CD8-positive, alpha-beta memory T cell (primary cell): Measurements from ENCODE around the gene MRPL30. TPM values are rescaled to one million over a fixed set of nuclear protein-coding genes. Genes with fewer than 3 reads are reported as not detected.
"Not testable (repeated sequence)": the region's sequence is repeated elsewhere in the genome, so short reads cannot be mapped to it uniquely, and the experiment has no call there.

Experiments used
- CTCF ChIA-PET: fragments of 350-600 bp; sonication (Branson Sonifier 250); formaldehyde crosslinking; loops from one replicate; lab custom pipeline; 2021; ENCODE audit warnings: antibody characterized with exemption; lab: Charles Lee
- POLR2A ChIA-PET: fragments of 350-600 bp; sonication (Branson Sonifier 250); formaldehyde crosslinking; loops from one replicate; lab custom pipeline; 2021; ENCODE audit warnings: antibody characterized with exemption; lab: Charles Lee
- DNase-seq, 5 donors: peaks; one replicate each; pipeline versions ENCODE4 v3.0.0 to v3.0.0-alpha.2; 2020 to 2022; ENCODE audit warnings: mixed read lengths in 1 of 5
- H3K27ac ChIP-seq: one replicate; pipeline ENCODE4 v1.7.0; 2013; ENCODE audit warnings: low read depth, mild to moderate bottlenecking, low read length, moderate library complexity
- H3K27me3 ChIP-seq: 2 replicates; pipeline ENCODE4 v1.7.0; 2013; ENCODE audit warnings: low read length, mild to moderate bottlenecking; ENCODE audit not compliant: insufficient read depth, poor library complexity, severe bottlenecking
- H3K36me3 ChIP-seq: 2 replicates; pipeline ENCODE4 v1.7.0; 2013; ENCODE audit warnings: mild to moderate bottlenecking, low read length, moderate library complexity; ENCODE audit not compliant: insufficient read depth
- H3K4me1 ChIP-seq: 2 replicates; pipeline ENCODE4 v1.7.0; 2013; ENCODE audit warnings: mild to moderate bottlenecking, low read length, moderate library complexity; ENCODE audit not compliant: insufficient read depth
- H3K4me3 ChIP-seq: 2 replicates; pipeline ENCODE4 v1.7.0; 2013; ENCODE audit warnings: mild to moderate bottlenecking, low read length
- H3K9me3 ChIP-seq: 2 replicates; pipeline ENCODE4 v1.7.0; 2013; ENCODE audit warnings: mild to moderate bottlenecking, low read length
- H3K27ac Mint-ChIP-seq, 8 donors: one replicate each; pipeline ENCODE4 v1.8.0; 2020 to 2021; ENCODE audit warnings: mixed read lengths in 8 of 8, mild to moderate bottlenecking in 6 of 8, inconsistent platforms in 3 of 8, moderate library complexity in 3 of 8
- H3K27me3 Mint-ChIP-seq, 2 donors: one replicate each; pipeline ENCODE4 v1.8.0; 2020 to 2021; ENCODE audit warnings: mixed read lengths in 2 of 2, mild to moderate bottlenecking in 1 of 2, moderate library complexity in 1 of 2
- H3K36me3 Mint-ChIP-seq, 3 donors: one replicate each; pipeline ENCODE4 v1.8.0; 2020 to 2021; ENCODE audit warnings: mixed read lengths in 3 of 3, inconsistent platforms in 1 of 3, mild to moderate bottlenecking in 1 of 3
- H3K4me1 Mint-ChIP-seq, 3 donors: one replicate each; pipeline ENCODE4 v1.8.0; 2020 to 2021; ENCODE audit warnings: mixed read lengths in 3 of 3, inconsistent platforms in 1 of 3, mild to moderate bottlenecking in 1 of 3
- H3K4me3 Mint-ChIP-seq, 7 donors: one replicate each; pipeline ENCODE4 v1.8.0; 2020 to 2021; ENCODE audit warnings: mixed read lengths in 7 of 7, mild to moderate bottlenecking in 6 of 7, moderate library complexity in 4 of 7, inconsistent platforms in 2 of 7
- H3K9me3 Mint-ChIP-seq, 5 donors: one replicate each; pipeline ENCODE4 v1.8.0; 2020 to 2022; ENCODE audit warnings: mixed read lengths in 5 of 5, mild to moderate bottlenecking in 3 of 5, moderate library complexity in 2 of 5, inconsistent platforms in 1 of 5
- polyA plus RNA-seq: library from polyadenylated mRNA; unstranded; fragments of 300-500 nt; fragmentation: Illumina TruSeq; gene quantifications from one replicate; pipeline ENCODE4 v1.2.3, GENCODE V29; 2021
- total RNA-seq, 2 experiments: library from RNA; stranded (reverse); gene quantifications; one replicate each; pipeline ENCODE4 v1.2.3, GENCODE V29; 2021

The MRPL30 gene
- total and polyA plus RNA-seq, 3 experiments from 2014 or later: 22.8 to 29.8 (median 28.8) TPM

DNA sequence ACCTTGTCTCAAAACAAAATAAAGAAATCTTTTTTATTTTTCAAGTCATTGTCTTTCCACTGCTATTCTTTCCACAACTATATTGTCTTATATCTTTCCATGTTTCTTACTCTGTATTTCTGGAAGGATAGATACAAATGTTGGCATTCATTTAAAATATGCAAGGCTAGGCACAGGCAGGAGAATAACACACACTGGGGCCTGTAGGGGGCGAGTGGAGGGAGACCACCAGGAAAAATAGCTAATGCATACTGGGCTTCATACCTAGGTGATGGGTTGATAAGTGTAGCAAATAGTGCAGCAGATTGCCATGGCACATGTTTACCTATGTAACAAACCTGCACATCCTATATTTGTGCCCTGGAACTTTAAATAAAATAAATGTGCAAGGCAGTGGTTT lies 9.6 kb downstream of the MRPL30 start:
- H3K27ac ChIP-seq: no peak overlapping the region
- ChIA-PET CTCF (no interaction called here), POLR2A (no interaction called here)
- H3K4me1 Mint-ChIP-seq: peaks cover 9 to 30% (median 12%) of the 10 kb centered on the region in 3 donors
- H3K9me3 Mint-ChIP-seq: no peaks in the 10 kb centered on the region
- H3K36me3 Mint-ChIP-seq: peaks cover 20 to 75% (median 23%) of the 10 kb centered on the region in 3 donors
- DNase-seq: no peak
- no peak overlapping the region for H3K4me3 ChIP-seq
- peak overlapping the region in 1 of 8 donors; percentile 27 for H3K27ac Mint-ChIP-seq
- no peak overlapping the region for H3K4me3 Mint-ChIP-seq
- no peaks in the 10 kb centered on the region for H3K27me3 Mint-ChIP-seq
- H3K36me3 ChIP-seq: peaks cover 20% of the 10 kb centered on the region
- no peaks in the 10 kb centered on the region for H3K4me1 ChIP-seq
- no peaks in the 10 kb centered on the region for H3K9me3 ChIP-seq
- H3K27me3 ChIP-seq: no peaks in the 10 kb centered on the region

DNA sequence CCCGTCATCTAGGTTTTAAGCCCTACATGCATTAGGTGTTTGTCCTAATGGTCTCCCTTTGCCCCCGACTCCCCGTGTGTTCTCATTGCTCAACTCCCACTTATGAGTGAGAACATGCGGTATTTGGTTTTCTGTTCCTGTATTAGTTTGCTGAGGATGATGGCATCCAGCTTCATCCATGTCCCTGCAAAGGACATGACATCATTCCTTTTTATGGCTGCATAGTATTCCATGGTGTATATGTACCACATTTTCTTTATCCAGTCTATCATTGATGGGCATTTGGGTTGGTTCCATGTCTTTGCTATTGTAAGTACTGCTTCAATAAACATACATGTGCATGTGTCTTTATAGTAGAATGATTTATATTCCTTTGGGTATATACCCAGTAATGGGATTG lies 11.4 kb downstream of the MRPL30 start:
- H3K36me3 ChIP-seq: peaks cover 29% of the 10 kb centered on the region
- DNase-seq, CTCF ChIA-PET, H3K9me3 ChIP-seq, H3K27me3 Mint-ChIP-seq, H3K4me3 ChIP-seq, H3K9me3 Mint-ChIP-seq, H3K4me1 ChIP-seq, H3K4me3 Mint-ChIP-seq, H3K27ac ChIP-seq, H3K27me3 ChIP-seq, POLR2A ChIA-PET: not testable (repeated sequence)
- Mint-ChIP-seq H3K4me1 (peaks cover 9 to 21% (median 10%) of the 10 kb centered on the region in 3 donors), H3K36me3 (peaks cover 20 to 79% (median 29%) of the 10 kb centered on the region in 3 donors), H3K27ac (peak overlapping the region in 1 of 8 donors; percentile 77)

- DNase-seq: no peak
- CTCF ChIA-PET: no interaction called here
- no peak overlapping the region for H3K4me3 Mint-ChIP-seq
- no peaks in the 10 kb centered on the region for H3K9me3 ChIP-seq
- POLR2A ChIA-PET: no interaction called here
- no peaks in the 10 kb centered on the region for H3K4me1 ChIP-seq
- H3K36me3 ChIP-seq: peaks cover 16% of the 10 kb centered on the region
- H3K9me3 Mint-ChIP-seq: no peaks in the 10 kb centered on the region
- no peaks in the 10 kb centered on the region for H3K27me3 ChIP-seq
- peaks cover 0 to 4% (median 0%) of the 10 kb centered on the region in 3 donors for H3K4me1 Mint-ChIP-seq
- peaks cover 0 to 40% (median 16%) of the 10 kb centered on the region in 3 donors for H3K36me3 Mint-ChIP-seq
- H3K4me3 ChIP-seq: no peak overlapping the region
- no peak overlapping the region for H3K27ac ChIP-seq
- peak overlapping the region in 3 of 8 donors; percentile 7 to 47 (median 32) for H3K27ac Mint-ChIP-seq
- H3K27me3 Mint-ChIP-seq: no peaks in the 10 kb centered on the region
Measured at GRCh38 chr2:99198103-99198841, 17.3 kb downstream of the MRPL30 start.

DNA sequence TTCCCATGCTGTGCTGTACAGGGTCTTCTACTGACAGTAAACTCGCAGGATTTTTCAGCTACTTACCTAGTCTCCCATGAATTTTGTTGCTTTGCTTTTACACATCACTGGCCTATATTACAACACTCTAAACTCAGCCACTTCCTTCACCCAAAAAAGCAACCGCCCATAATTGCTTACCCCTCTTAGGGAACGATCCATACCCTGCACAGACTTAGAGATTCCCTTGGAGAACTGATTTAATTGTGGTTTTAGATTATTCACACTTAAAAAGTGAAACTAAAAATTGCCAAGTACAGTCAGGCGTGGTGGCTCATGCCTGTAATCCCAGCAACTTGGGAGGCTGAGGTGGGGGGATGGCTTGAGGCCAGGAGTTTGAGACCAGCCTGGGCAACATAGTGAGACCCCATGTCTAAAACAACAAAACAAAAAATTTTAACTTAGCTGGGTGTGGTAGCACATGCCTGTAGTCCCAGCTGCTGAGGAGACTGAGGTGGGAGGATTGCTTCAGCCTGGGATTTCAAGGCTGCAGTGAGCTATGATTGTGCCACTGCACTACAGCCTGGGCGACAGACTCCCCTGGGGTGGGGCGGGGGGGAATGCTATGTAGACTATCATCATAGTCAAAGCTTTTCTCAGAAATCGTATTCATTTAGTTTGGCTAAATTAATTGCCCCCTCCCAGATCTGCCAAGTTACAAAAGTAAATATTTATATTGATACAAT lies 19.3 kb downstream of the MRPL30 start:
- Mint-ChIP-seq H3K9me3 (no peaks in the 10 kb centered on the region), H3K27ac (peak overlapping the region in 7 of 8 donors; percentile 38 to 88 (median 70)), H3K36me3 (peaks cover 0 to 30% (median 13%) of the 10 kb centered on the region in 3 donors), H3K4me1 (peaks cover 0 to 4% (median 0%) of the 10 kb centered on the region in 3 donors), H3K27me3 (no peaks in the 10 kb centered on the region), H3K4me3 (no peak overlapping the region)
- Histone ChIP-seq H3K36me3 (peaks cover 12% of the 10 kb centered on the region), H3K27ac (no peak overlapping the region), H3K4me3 (no peak overlapping the region), H3K9me3 (no peaks in the 10 kb centered on the region), H3K4me1 (no peaks in the 10 kb centered on the region), H3K27me3 (no peaks in the 10 kb centered on the region)
- ChIA-PET POLR2A (no interaction called here), CTCF (no interaction called here)
- no peak for DNase-seq

DNA sequence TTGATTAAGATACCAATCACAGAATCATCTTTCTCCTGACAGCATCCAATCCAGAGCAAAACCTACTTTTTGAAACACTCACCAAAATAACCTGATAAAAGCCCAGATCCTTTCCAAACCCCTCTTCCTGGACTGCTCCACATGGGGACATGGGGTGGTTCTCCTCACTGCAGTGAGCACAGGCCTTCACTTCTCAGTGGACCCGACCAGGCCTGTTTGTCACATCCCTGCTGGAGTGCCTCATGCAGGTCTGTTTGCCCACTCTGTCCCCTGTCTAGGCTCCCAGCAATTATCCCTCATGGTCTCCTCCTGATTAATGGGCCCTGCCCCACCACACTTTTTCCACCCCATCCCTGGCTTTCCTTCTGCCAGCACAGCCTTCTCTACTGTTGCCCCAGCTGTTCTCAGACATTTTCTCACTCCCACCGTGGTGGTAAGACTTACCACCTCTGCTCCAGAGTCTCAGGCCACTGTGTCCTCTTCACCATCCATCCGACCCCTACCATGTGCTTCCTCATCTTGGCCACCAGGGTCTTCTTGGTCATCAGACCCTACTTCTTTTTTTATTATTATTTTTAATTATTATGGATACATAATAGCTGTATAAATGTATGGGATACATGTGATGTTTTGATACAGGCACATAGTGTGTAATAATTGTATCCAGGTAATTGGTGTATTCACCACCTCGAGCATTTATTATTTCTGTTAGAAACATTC lies 21.1 kb downstream of the MRPL30 start:
- Mint-ChIP-seq H3K27me3 (no peaks in the 10 kb centered on the region), H3K27ac (peak overlapping the region in 6 of 8 donors; percentile 18 to 83 (median 45)), H3K36me3 (peaks cover 9 to 15% (median 12%) of the 10 kb centered on the region in 3 donors), H3K9me3 (peaks cover 0 to 11% (median 4%) of the 10 kb centered on the region in 5 donors), H3K4me3 (no peak overlapping the region), H3K4me1 (peaks cover 0 to 4% (median 0%) of the 10 kb centered on the region in 3 donors)
- H3K4me3 ChIP-seq: no peak overlapping the region
- ChIA-PET CTCF (no interaction called here), POLR2A (no interaction called here)
- H3K27me3 ChIP-seq: no peaks in the 10 kb centered on the region
- H3K9me3 ChIP-seq: no peaks in the 10 kb centered on the region
- no peaks in the 10 kb centered on the region for H3K36me3 ChIP-seq
- no peak for DNase-seq
- H3K27ac ChIP-seq: no peak overlapping the region
- H3K4me1 ChIP-seq: no peaks in the 10 kb centered on the region

DNA sequence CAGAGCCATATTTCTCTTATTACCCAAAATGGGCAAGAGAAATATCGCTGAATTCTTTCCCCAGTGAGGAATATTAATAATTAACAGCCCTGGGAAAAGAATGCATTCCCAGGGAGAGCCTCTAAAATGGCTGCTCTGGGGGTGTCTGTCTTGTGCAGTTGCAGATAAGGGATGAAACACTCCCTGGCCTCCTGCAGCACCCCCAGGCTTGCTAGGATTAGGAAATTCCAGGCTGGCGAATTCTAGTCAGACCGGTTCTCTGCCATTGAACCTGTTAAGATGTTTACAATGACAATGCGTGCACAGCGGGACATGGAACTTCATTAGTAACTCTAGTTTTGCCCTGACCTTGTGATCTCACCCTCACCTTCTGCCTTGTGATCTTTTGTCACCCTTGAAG lies 24.5 kb downstream of the MRPL30 start:
- DNase-seq: no peak
- H3K36me3 Mint-ChIP-seq: peaks cover 21 to 38% (median 22%) of the 10 kb centered on the region in 3 donors
- H3K9me3 Mint-ChIP-seq: peaks cover 0 to 11% (median 4%) of the 10 kb centered on the region in 5 donors
- H3K36me3 ChIP-seq: no peaks in the 10 kb centered on the region
- no peaks in the 10 kb centered on the region for H3K4me1 ChIP-seq
- CTCF ChIA-PET: no interaction called here
- no peak overlapping the region for H3K4me3 Mint-ChIP-seq
- POLR2A ChIA-PET: no interaction called here
- no peaks in the 10 kb centered on the region for H3K4me1 Mint-ChIP-seq
- H3K9me3 ChIP-seq: no peaks in the 10 kb centered on the region
- no peaks in the 10 kb centered on the region for H3K27me3 Mint-ChIP-seq
- H3K4me3 ChIP-seq: no peak overlapping the region
- no peak overlapping the region for H3K27ac Mint-ChIP-seq
- H3K27me3 ChIP-seq: no peaks in the 10 kb centered on the region
- H3K27ac ChIP-seq: no peak overlapping the region

DNA sequence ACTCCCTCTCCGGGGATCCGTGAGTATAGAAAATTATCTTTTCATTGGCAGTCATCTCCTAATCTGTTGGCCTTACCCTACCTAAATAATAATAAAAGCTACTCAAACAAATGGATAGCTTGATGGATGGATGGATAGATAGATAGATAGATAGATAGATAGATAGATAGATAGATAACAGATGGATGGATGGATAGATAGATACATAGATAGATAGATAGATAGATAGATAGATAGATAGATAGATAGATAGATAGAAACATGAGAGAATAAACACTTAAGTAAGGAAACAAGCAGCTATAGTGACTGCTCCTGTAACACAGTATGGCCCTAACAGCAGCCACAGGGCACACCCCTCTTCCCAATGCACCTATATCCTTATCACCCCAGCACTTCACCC lies 35.1 kb downstream of the MRPL30 start:
- Histone ChIP-seq H3K9me3 (no peaks in the 10 kb centered on the region), H3K36me3 (no peaks in the 10 kb centered on the region), H3K27me3 (no peaks in the 10 kb centered on the region), H3K27ac (no peak overlapping the region), H3K4me1 (no peaks in the 10 kb centered on the region), H3K4me3 (no peak overlapping the region)
- POLR2A ChIA-PET: no interaction called here
- no peak overlapping the region for H3K27ac Mint-ChIP-seq
- H3K36me3 Mint-ChIP-seq: peaks cover 11 to 17% (median 16%) of the 10 kb centered on the region in 3 donors
- no peak overlapping the region for H3K4me3 Mint-ChIP-seq
- H3K4me1 Mint-ChIP-seq: no peaks in the 10 kb centered on the region
- no peak for DNase-seq
- no peaks in the 10 kb centered on the region for H3K9me3 Mint-ChIP-seq
- H3K27me3 Mint-ChIP-seq: no peaks in the 10 kb centered on the region
- CTCF ChIA-PET: no interaction called here
